ENCODE data around the gene POFUT2.

POFUT2 gene

GRCh38 chr21:45236481-45236880 is 51.2 kb downstream of the POFUT2 start:
- H3K27ac ChIP-seq, result no peak overlapping the region
- H3K4me3 ChIP-seq, result no peak overlapping the region

DNA sequence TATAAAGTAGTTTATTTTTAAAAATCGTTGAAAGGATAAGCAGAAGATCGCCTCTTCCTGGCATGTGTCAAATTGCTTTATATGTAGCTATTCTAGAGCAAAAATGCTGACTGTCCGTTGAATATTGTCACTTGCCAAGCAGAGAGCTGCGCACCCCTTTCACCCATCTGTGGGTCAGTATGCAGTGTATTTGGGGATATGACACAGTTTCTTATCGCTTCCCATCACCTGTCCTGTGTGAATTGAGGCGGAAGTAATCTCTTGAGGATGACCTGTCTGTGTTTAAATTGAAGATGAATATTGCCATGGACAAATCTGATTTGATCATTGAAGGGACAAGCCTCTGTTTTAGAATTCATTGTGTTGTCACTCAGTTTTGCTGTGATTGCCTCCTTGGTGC is 52.2 kb downstream of the POFUT2 start:
- Histone ChIP-seq H3K27ac (no peak overlapping the region), H3K4me3 (no peak overlapping the region)

GRCh38 chr21:45234965-45235364 is 52.7 kb downstream of the POFUT2 start:
- Histone ChIP-seq H3K4me3 (no peak overlapping the region), H3K27ac (no peak overlapping the region)

DNA sequence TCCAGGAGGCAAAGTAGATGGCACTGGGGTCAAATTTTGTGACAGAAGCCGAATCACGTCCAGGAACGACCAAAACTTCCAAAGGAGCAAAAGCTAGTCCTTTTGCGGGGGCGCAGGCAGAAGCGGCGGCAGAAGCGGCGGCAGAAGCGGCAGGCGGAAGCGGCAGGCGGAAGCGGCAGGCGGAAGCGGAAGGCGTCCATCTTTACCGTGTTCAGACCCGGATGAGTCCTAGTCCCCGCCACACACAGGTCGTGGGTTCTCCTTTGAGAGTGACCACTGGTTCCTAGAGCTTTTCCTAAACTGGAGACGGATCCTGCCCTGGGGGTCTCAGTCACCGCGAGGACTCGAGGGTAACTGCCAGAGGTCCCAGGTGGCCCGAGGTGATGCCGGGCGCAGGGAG is 53.6 kb downstream of the POFUT2 start:
- H3K4me3 ChIP-seq, result no peak overlapping the region

DNA sequence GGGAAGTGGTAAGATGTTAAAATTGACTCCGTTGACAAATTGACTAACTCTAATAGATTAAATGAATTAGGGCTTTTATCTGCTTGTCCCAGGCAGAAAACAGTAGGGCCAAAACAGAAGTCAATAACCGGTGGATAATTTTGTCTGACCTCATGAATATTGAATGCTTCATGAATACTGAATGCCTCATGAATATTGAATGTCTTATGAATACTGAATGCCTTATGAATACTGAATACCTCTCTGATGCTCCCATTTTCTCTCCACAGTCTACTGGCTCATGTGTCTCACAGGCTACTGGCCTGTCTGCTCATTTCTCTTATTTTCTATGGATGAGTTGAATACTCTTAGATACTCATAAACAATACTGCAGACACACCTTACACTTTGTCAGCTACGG is 56.0 kb downstream of the POFUT2 start:
- no peak overlapping the region for H3K4me3 ChIP-seq
- H3K27ac ChIP-seq, result no peak overlapping the region

More for the DNA sequence above, 53.6 kb downstream of the POFUT2 start:
- H3K27ac ChIP-seq, result no peak overlapping the region

GRCh38 chr21:45228656-45229240 is 58.9 kb downstream of the POFUT2 start:
- no peak overlapping the region for H3K4me3 ChIP-seq

DNA sequence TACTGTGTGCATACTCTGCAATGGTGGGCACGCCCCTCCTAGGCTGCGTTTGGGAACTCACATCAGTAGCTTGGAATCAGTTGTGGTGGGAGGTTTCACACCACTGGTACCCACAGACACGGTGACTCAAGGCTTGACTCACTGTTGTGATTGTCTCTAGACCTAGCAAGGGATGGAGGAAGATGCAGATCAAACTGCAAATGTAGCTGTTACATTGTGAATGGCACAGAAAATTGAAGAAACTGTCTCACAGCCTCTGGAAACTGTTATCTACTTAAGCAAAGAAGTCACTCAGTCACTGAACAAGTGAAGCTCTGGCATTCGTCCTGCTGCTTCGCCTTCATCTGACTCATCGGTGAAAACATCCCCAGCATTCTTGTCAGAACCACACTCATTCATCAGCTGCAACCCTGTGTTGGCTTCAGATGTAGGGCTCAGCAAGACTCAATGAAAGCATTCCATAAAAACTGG is 59.5 kb downstream of the POFUT2 start:
- H3K4me3 ChIP-seq, result no peak overlapping the region
- peak overlapping the region in 4 of 21 experiments; percentile 23 to 76 (median 32) for H3K27ac ChIP-seq

More at GRCh38 chr21:45228656-45229240, 58.9 kb downstream of the POFUT2 start:
- H3K27ac ChIP-seq, result peak overlapping the region in 4 of 21 experiments; percentile 11 to 76 (median 32)

DNA sequence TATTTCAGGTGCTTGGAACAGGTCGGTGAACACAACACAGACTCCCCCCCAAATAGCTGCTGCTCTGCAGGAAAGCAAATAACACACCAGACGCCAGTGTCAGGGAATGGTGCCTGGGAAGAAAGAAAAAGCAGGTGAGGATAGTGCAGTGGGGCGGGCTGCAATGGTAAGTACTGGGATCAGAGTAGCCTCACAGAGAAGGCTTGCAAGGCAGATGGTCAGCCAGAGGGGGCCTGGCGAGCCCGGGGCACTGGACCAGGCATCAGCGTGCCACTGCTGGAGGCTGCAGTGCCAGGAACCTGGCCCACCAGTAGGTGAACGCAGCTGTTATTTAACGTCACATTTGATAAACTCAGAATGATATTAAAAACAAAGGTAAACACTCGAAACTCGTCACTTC is 60.0 kb downstream of the POFUT2 start:
- H3K4me3 ChIP-seq, result no peak overlapping the region
- H3K27ac ChIP-seq, result peak overlapping the region in 3 of 21 experiments; percentile 23 to 76 (median 37)

DNA sequence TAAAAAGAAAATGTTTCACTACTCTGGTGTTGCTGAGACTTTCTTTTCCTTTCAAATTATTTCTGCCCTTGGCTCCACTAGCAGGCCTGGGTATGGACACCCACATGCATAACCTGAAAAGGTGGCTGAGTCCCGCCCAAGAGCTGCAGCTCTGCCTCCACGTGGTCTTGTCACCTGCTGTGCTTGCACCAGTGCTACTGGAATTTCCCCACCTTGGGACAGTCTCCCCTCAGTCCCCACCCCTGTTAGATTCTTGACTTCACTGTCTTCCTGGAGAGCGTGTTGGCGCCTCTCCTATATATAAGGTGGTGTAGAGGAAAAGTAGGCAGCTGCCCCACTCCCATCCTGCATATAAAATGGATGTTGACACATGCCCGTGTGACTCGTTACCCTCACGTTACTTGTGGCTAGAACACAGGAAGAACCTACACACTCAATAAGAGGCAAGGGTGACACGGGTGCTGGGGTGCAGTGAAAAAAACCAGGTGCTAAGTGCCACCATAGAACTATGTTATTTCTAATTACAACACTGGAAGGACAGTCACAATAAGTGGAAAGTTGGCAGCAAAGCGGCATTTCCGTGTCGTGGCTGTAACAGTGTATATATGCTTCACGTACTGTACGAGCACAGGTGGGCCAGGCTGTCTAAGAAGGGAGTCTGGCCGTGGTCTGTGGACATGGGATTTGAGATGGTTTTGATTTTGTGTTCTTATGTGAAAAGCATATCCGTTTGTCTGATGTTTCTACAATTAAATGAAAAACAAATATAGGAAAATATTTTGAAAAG is 61.0 kb downstream of the POFUT2 start:
- peak overlapping the region in 1 of 21 experiments; percentile 24 for H3K27ac ChIP-seq
- H3K4me3 ChIP-seq, result no peak overlapping the region

- H3K27ac ChIP-seq, result peak overlapping the region in 1 of 21 experiments; percentile 24
- H3K4me3 ChIP-seq, result no peak overlapping the region
Measured at GRCh38 chr21:45225741-45226327, 61.9 kb downstream of the POFUT2 start.

DNA sequence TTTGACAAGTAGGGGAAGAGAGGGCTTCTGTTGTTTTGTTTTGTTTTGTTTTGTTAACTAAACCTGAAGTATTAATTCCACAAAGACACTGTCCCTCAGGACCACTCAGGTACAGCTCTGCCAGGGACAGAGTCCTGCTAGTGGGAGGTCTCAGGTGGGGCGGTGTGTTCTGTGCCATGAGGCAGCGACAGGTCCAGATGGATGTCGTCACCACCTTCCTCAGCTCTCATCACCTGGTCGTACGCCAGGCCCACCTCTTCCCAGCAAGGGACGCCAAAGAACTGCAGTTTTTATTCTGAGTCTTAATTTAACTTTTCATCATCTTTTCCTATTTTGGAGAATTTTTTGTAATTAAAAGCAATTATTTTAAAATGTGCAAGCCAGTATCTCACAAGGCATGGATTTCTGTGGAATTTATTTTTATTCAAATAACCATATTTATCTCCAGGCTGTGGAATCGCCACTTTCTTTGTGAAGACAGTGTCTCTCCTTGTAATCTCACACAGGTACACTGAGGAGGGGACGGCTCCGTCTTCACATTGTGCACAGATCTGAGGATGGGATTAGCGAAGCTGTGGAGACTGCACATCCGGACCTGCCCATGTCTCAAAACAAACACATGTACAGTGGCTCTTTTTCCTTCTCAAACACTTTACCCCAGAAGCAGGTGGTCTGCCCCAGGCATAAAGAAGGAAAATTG is 62.5 kb downstream of the POFUT2 start:
- Histone ChIP-seq H3K27ac (peak overlapping the region in 3 of 21 experiments; percentile 14 to 78 (median 57)), H3K4me3 (no peak overlapping the region)

DNA sequence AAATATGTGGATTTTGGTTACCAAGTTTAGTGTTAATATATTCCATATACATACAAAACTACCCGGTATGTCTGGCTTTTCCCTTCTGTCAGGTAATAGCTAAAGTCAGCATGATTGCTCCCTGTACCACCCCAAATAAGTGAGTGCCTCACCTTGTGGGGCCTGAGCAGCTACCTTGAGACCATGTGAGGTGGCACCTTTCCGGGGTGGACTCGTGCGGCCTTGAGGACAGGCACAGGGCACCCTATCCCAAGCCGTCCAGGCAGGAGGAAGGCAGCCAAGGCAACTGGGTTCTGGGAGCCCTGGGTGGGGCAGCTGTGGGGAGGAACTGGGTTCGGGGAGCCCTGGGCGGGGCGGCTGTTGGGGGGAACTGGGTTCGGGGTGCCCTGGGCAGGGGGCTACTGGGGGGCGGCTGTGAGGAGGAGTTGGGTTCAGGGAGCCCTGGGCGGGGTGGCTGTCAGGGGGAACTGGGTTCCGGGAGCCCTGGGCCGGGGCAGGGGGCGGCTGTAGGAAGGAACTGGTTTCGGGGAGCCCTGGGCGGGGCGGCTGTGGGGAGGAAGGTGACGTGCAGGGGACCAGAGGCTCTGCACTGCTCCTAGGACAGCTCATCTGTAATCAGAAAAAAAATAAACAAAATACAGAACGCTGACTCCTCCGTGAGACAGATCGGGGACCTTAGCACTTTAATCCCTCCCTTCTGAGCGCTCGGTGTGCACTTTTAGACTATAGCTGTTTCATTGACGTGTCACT is 63.3 kb downstream of the POFUT2 start:
- peak overlapping the region in 5 of 21 experiments; percentile 14 to 78 (median 47) for H3K27ac ChIP-seq
- no peak overlapping the region for H3K4me3 ChIP-seq

- peak overlapping the region in 1 of 21 experiments; percentile 14 for H3K27ac ChIP-seq
- no peak overlapping the region for H3K4me3 ChIP-seq
Measured at GRCh38 chr21:45223236-45224185, 64.2 kb downstream of the POFUT2 start.

DNA sequence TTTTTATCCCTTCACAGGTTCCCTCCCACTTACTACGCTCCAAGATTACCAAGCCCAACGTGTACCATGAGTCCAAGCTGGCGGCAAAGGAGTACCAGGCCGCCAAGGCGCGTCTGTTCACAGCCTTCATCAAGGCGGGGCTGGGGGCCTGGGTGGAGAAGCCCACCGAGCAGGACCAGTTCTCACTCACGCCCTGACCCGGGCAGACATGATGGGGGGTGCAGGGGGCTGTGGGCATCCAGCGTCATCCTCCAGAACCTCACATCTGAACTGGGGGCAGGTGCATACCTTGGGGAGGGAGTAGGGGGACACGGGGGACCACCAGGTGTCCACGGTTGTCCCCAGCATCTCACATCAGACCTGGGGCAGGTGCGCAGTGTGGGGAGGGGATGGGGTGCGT is 65.7 kb downstream of the POFUT2 start:
- no peak overlapping the region for H3K27ac ChIP-seq
- no peak overlapping the region for H3K4me3 ChIP-seq

DNA sequence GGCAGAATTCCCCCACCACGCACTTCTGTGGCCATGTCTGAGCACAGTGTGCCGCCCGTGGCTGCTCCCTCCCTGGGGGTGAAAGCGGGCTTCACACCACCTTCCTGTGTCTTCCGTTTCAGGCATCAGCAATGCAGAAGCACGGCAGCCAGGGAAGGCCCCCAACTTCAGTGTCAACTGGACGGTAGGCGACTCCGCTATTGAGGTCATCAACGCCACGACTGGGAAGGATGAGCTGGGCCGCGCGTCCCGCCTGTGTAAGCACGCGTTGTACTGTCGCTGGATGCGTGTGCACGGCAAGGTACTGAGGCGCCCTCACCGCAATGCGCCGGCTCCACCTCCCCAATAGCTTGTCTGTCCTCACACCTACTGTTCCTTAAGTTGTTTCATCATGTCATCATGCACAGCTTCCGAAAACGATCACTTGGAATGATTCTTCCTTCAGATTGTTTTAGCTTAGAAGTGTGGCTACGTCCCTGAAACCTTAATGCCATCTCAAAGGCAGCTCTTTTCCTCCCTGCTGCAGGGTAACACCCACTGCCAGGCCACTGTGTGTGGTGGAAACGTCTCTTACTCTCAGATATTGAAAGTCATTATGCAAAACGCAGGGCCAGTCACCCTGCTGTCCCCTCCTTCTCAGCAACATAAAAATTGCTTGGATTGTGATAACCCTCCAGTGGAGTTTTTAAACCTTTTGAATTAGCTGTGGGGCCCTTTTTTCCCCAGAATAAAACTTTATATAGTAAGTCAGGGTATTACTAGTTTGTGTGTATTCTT is 66.8 kb downstream of the POFUT2 start:
- no peak overlapping the region for H3K4me3 ChIP-seq
- H3K27ac ChIP-seq, result peak overlapping the region in 1 of 21 experiments; percentile 24

GRCh38 chr21:45220071-45220481 is 67.6 kb downstream of the POFUT2 start:
- peak overlapping the region in 3 of 21 experiments; percentile 24 to 70 (median 59) for H3K27ac ChIP-seq
- H3K4me3 ChIP-seq, result no peak overlapping the region

DNA sequence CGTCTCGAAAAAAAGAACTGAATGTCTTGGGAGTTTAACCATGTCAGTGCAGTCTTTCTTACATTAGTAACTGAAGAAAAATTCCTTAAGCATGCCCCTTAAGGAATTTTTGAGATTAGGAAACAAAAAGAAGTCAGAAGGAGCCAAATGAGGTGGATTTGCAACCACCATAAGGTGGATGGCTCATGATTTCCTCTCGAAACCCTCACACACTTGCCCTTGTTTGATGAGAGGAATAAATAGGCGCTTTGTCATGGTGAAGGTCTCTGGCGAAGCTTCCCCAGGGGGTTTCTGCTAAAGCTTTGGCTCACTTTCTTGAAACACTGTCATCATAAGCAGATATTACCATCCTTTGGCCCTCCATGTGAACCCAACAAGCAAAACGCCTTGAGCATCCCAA is 68.2 kb downstream of the POFUT2 start:
- H3K27ac ChIP-seq, result peak overlapping the region in 3 of 21 experiments; percentile 1 to 70 (median 59)

More for the DNA sequence above, 68.2 kb downstream of the POFUT2 start:
- H3K4me3 ChIP-seq, result no peak overlapping the region
